GM23338 (cell line): Measurements from ENCODE around the gene TADA2A. TPM values are rescaled to one million over a fixed set of nuclear protein-coding genes. Genes with fewer than 3 reads are reported as not detected.

Source experiments
- ATAC-seq: fragments of 200-7000 bp; cut with Tn5 transposase; 3 replicates; pipeline ENCODE4 v1.9.1; 2020
- DNase-seq: peaks from one replicate; pipeline ENCODE4 v3.0.0-alpha.2; 2015; ENCODE audit warnings: low spot score
- H2AFZ ChIP-seq: fragments of 200-600 bp; sonication (generic); 2 replicates; pipeline ENCODE4 v1.8.0; 2016; ENCODE audit warnings: antibody characterized with exemption, mild to moderate bottlenecking, moderate library complexity
- H3F3A ChIP-seq: fragments of 200-600 bp; sonication (generic); replicated peaks from 2 replicates; pipeline ENCODE4 v1.8.0; 2017; ENCODE audit warnings: antibody characterized with exemption, mixed run types, low read depth
- H3K27ac ChIP-seq: fragments of 200-600 bp; sonication (generic); 2 replicates; pipeline ENCODE4 v1.6.1; 2016; ENCODE audit warnings: low read depth
- H3K27me3 ChIP-seq: fragments of 200-600 bp; sonication (generic); 2 replicates; pipeline ENCODE4 v1.8.0; 2016; ENCODE audit warnings: mild to moderate bottlenecking, mixed run types, moderate library complexity; ENCODE audit not compliant: insufficient read depth
- H3K36me3 ChIP-seq: fragments of 200-600 bp; sonication (generic); 2 replicates; pipeline ENCODE4 v1.8.0; 2016; ENCODE audit warnings: mild to moderate bottlenecking; ENCODE audit not compliant: insufficient read depth
- H3K4me1 ChIP-seq: fragments of 200-600 bp; sonication (generic); 2 replicates; pipeline ENCODE4 v1.8.0; 2016; ENCODE audit warnings: mild to moderate bottlenecking, moderate library complexity; ENCODE audit not compliant: insufficient read depth
- H3K4me2 ChIP-seq: fragments of 200-600 bp; sonication (generic); 2 replicates; pipeline ENCODE4 v1.7.1; 2017; ENCODE audit warnings: mixed run types
- H3K4me3 ChIP-seq: fragments of 200-600 bp; sonication (generic); 2 replicates; pipeline ENCODE4 v1.6.1; 2016; ENCODE audit warnings: mixed run types
- H3K79me2 ChIP-seq: fragments of 200-600 bp; sonication (generic); replicated peaks from 2 replicates; pipeline ENCODE4 v1.8.0; 2017; ENCODE audit warnings: mild to moderate bottlenecking; ENCODE audit not compliant: insufficient read depth
- H3K9me2 ChIP-seq: fragments of 200-600 bp; sonication (generic); 2 replicates; pipeline ENCODE4 v1.8.0; 2017; ENCODE audit not compliant: insufficient read depth
- H4K20me1 ChIP-seq: fragments of 200-600 bp; sonication (generic); replicated peaks from 2 replicates; pipeline ENCODE4 v1.8.0; 2017; ENCODE audit warnings: mild to moderate bottlenecking; ENCODE audit not compliant: insufficient read depth
- H3K27ac Mint-ChIP-seq: 2 replicates; pipeline ENCODE4 v1.8.0; 2020; ENCODE audit warnings: inconsistent platforms, mild to moderate bottlenecking, moderate library complexity, mixed read lengths
- H3K27me3 Mint-ChIP-seq: 3 replicates; pipeline ENCODE4 v1.8.0; 2022; ENCODE audit warnings: low read depth, mild to moderate bottlenecking, moderate library complexity, mixed read lengths, inconsistent platforms; ENCODE audit not compliant: insufficient read depth, poor library complexity
- H3K36me3 Mint-ChIP-seq: 3 replicates; pipeline ENCODE4 v1.8.0; 2021; ENCODE audit warnings: low read depth, mild to moderate bottlenecking, inconsistent platforms, moderate library complexity, mixed read lengths
- H3K4me1 Mint-ChIP-seq: 3 replicates; pipeline ENCODE4 v1.8.0; 2020; ENCODE audit warnings: mild to moderate bottlenecking, inconsistent platforms, mixed read lengths
- H3K4me3 Mint-ChIP-seq: 3 replicates; pipeline ENCODE4 v1.8.0; 2021; ENCODE audit warnings: moderate library complexity, mild to moderate bottlenecking, inconsistent platforms, mixed read lengths
- H3K9me3 Mint-ChIP-seq: 3 replicates; pipeline ENCODE4 v1.8.0; 2020; ENCODE audit warnings: moderate library complexity, mild to moderate bottlenecking, inconsistent platforms, mixed read lengths
- CREB1 ChIP-seq: fragments of 250-450 bp; sonication (Bioruptor Pico); IDR thresholded peaks from 2 replicates; pipeline ENCODE4 v1.5.0; 2020; ENCODE audit warnings: low read depth, mild to moderate bottlenecking, moderate library complexity
- ETS1 ChIP-seq: IDR thresholded peaks from 2 replicates; pipeline ENCODE4 v1.6.1; 2016; ENCODE audit warnings: antibody characterized with exemption
- EZH2 ChIP-seq: fragments of 200-600 bp; sonication (generic); IDR thresholded peaks from one replicate; pipeline ENCODE4 v1.8.0; 2017; ENCODE audit warnings: antibody characterized with exemption, mild to moderate bottlenecking, low read depth; ENCODE audit not compliant: unreplicated experiment
- JUNB ChIP-seq: IDR thresholded peaks from one replicate; pipeline ENCODE4 v1.6.1; 2016; ENCODE audit warnings: antibody characterized with exemption; ENCODE audit not compliant: unreplicated experiment
- NANOG ChIP-seq: IDR thresholded peaks from 2 replicates; pipeline ENCODE4 v1.6.1; 2016; ENCODE audit warnings: antibody characterized with exemption, borderline replicate concordance
- REST ChIP-seq: IDR thresholded peaks from one replicate; pipeline ENCODE4 v1.6.1; 2018; ENCODE audit warnings: antibody characterized with exemption; ENCODE audit not compliant: unreplicated experiment
- STAT1 ChIP-seq: IDR thresholded peaks from one replicate; pipeline ENCODE4 v1.6.1; 2016; ENCODE audit warnings: antibody characterized with exemption; ENCODE audit not compliant: unreplicated experiment
- ZNF114 ChIP-seq: fragments of 250-450 bp; sonication (Bioruptor Pico); IDR thresholded peaks from 2 replicates; pipeline ENCODE4 v1.5.0; 2020; ENCODE audit warnings: mild to moderate bottlenecking, moderate library complexity
- ZNF331 ChIP-seq: fragments of 250-450 bp; sonication (Bioruptor Pico); IDR thresholded peaks from 2 replicates; pipeline ENCODE4 v1.5.0; 2020; ENCODE audit warnings: low read depth, mild to moderate bottlenecking, moderate library complexity
- ZNF462 ChIP-seq: fragments of 250-450 bp; sonication (Bioruptor Pico); IDR thresholded peaks from 2 replicates; pipeline ENCODE4 v1.5.0; 2020; ENCODE audit warnings: mild to moderate bottlenecking, moderate library complexity
- polyA plus RNA-seq: library from polyadenylated mRNA; unstranded; fragments of >200 nt; fragmentation: Nextera tagmentation; extraction: Ambion mirVana; gene quantifications from 2 replicates; pipeline ENCODE4 v1.2.1, GENCODE V29; 2016
- total RNA-seq: library from RNA; depleted of rRNA; stranded (reverse); fragments of >200 nt; shearing (Covaris generic); gene quantifications from 2 replicates; pipeline ENCODE4 v1.2.3, GENCODE V29; 2014

Gene TADA2A
- total and polyA plus RNA-seq, 2 experiments from 2014 or later: 14.5 to 17.1 TPM

- H3K27ac ChIP-seq: no peak overlapping the region
- H3K9me2 ChIP-seq: no peaks in the 10 kb centered on the region
- no peak overlapping the region for H3K4me2 ChIP-seq
- DNase-seq (no peak), ATAC-seq (no peak)
- H3F3A ChIP-seq: no peaks in the 10 kb centered on the region
- Mint-ChIP-seq H3K4me1 (peaks cover 3% of the 10 kb centered on the region; the same call in 2 of the 3 replicates), H3K27ac (no peak overlapping the region), H3K27me3 (peaks cover 5% of the 10 kb centered on the region), H3K36me3 (no peaks in the 10 kb centered on the region), H3K9me3 (no peaks in the 10 kb centered on the region), H3K4me3 (no peak overlapping the region)
- no peak overlapping the region for H3K4me3 ChIP-seq
- H3K36me3 ChIP-seq: no peaks in the 10 kb centered on the region
- no peaks in the 10 kb centered on the region for H3K79me2 ChIP-seq
- TF ChIP-seq ZNF331 (CRISPR knock-in tag) (no peak), STAT1 (no peak), ETS1 (no peak), ZNF462 (CRISPR knock-in tag) (no peak), JUNB (no peak), EZH2 (no peak), ZNF114 (no peak), NANOG (no peak), REST (no peak), CREB1 (no peak)
- H3K27me3 ChIP-seq: no peaks in the 10 kb centered on the region
- H4K20me1 ChIP-seq: no peaks in the 10 kb centered on the region
- no peaks in the 10 kb centered on the region; the same call in 1 of the 2 replicates for H3K4me1 ChIP-seq
- H2AFZ ChIP-seq: no peak overlapping the region
Measured at GRCh38 chr17:37391146-37391545, 15.5 kb upstream of the TADA2A start.
